AG04449 (cell line): ENCODE data around the gene FGF19.
"Not testable (repeated sequence)": the region's sequence is repeated elsewhere in the genome, so short reads cannot be mapped to it uniquely, and the experiment has no call there.

Source experiments
- CTCF ChIA-PET: fragments of 350-600 bp; formaldehyde crosslinking; extraction: SDS; loops from one replicate; lab custom pipeline; 2021; ENCODE audit warnings: antibody characterized with exemption; lab: Yijun Ruan, JAX
- POLR2A ChIA-PET: fragments of 400-600, 350-600 bp; formaldehyde crosslinking; extraction: SDS; loops from one replicate; lab custom pipeline; 2020; ENCODE audit warnings: antibody characterized with exemption, inconsistent platforms; lab: Yijun Ruan, JAX
- DNase-seq: peaks from one replicate; pipeline ENCODE4 v3.0.0-alpha.2; 2010; ENCODE audit warnings: low read depth, low spot score
- H3K4me3 ChIP-seq: 2 replicates; pipeline ENCODE4 v1.5.1; 2011; ENCODE audit warnings: low read depth, mild to moderate bottlenecking, control low read depth, low read length
- CTCF ChIP-seq: IDR thresholded peaks from one replicate; pipeline ENCODE4 v1.5.1; 2011; ENCODE audit warnings: mild to moderate bottlenecking, moderate library complexity, low read length, control low read depth, inconsistent platforms; ENCODE audit not compliant: insufficient read depth; ENCODE audit errors: missing control alignments

Gene FGF19

GRCh38 chr11:69696749-69697468 is 6.9 kb downstream of the FGF19 start:
- ChIA-PET CTCF (interaction anchor here (0.6 to 1.3 kb wide), 4 partner anchors 11 to 194 kb away, joined by 3 to 5 read pairs (median 3); no protein-coding TSS in a partner anchor), POLR2A (no interaction called here)
- TF ChIP-seq CTCF: no peak
- DNase-seq: no peak
- H3K4me3 ChIP-seq: no peak overlapping the region

DNA sequence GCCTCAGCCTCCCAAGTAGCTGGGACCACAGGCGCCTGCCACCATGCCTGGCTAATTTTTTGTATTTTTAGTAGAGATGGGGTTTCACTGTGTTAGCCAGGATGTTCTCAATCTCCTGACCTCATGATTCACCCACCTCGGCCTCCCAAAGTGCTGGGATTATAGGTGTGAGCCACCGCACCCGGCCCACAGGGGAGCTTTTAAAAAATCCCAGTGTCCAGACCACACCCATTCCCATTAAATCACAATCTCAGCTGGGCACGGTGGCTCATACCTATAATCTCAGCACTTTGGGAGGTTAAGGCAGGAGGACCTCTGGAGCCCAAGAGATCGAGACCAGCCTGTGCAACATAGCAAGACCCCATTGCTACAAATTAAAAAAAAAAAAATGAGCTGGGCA is 7.8 kb downstream of the FGF19 start:
- CTCF ChIA-PET: interaction anchor here (0.6 to 1.3 kb wide), 4 partner anchors 10 to 195 kb away, joined by 3 to 5 read pairs (median 3); no protein-coding TSS in a partner anchor
- DNase-seq, POLR2A ChIA-PET, H3K4me3 ChIP-seq: not testable (repeated sequence)

- DNase-seq: no peak
- ChIA-PET POLR2A (no interaction called here), CTCF (interaction anchor here (1.2 to 1.3 kb wide), 3 partner anchors 9 to 195 kb away, joined by 3 to 5 read pairs (median 3); no protein-coding TSS in a partner anchor)
- H3K4me3 ChIP-seq: no peak overlapping the region
- no peak for TF ChIP-seq CTCF
Measured at GRCh38 chr11:69695581-69695980, 8.2 kb downstream of the FGF19 start.

DNA sequence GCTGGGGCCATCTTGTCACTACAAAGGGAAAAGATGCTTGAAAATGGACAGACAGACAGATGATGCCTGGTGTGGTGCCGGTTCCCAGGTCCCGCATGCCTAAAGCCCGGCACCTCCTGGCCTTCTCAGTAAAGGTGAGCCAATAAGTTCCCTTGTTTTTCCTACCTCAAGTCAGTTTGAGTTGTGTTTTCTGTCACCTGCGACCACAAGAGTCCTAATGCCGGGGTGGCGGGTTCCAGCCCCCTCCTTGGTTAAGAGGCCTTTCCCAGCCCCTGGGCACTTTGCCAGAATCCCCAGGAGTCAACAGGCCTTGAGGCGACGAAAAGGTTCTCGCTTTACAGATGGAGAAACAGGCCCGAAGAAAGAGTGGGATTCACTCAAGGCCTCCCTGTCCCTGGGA is 9.0 kb downstream of the FGF19 start:
- POLR2A ChIA-PET: no interaction called here
- CTCF ChIA-PET: no interaction called here

GRCh38 chr11:69692422-69692821 is 11.4 kb downstream of the FGF19 start:
- CTCF ChIA-PET: no interaction called here
- no peak overlapping the region for H3K4me3 ChIP-seq
- no peak for DNase-seq
- POLR2A ChIA-PET: no interaction called here
- TF ChIP-seq CTCF: no peak

More for the DNA sequence above, 9.0 kb downstream of the FGF19 start:
- DNase-seq: no peak
- TF ChIP-seq CTCF: no peak
- no peak overlapping the region for H3K4me3 ChIP-seq

DNA sequence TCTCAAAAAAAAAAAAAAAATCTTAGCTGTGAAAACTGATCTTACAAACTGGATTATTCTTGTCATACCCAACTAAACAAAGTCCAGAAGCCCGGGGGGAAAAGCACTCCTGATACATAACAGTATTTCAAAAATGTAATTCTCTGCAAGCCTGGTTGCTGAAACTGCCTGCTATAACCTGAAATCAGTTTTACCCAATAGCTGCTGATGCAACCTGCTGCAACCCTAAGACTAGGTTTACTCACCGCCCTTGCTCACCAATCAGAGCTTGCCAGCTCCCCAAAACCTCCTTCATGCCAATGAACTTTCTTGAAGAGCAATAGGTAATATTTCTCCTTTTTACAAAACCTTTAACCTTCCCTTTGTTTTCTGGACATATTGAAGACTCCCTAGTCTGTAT is 12.4 kb downstream of the FGF19 start:
- ChIA-PET POLR2A (no interaction called here), CTCF (interaction anchor here (0.9 to 2.0 kb wide), 4 partner anchors 196 to 506 kb away, joined by 3 to 7 read pairs (median 4); no protein-coding TSS in a partner anchor)
- H3K4me3 ChIP-seq: no peak overlapping the region
- no peak for DNase-seq
- TF ChIP-seq CTCF: no peak
